ENCODE data around the gene CTNNBIP1.

GRCh38 chr1:9860887-9861286 is 49.2 kb downstream of the CTNNBIP1 start:
- TF ChIP-seq CTCF (IDR thresholded peaks at IDR 0.05 in 2 of 3, conservative IDR thresholded peaks at IDR 0.05 in 1 of 3; ENCODE audit: borderline replicate concordance in 1 of 3, insufficient read depth in 1 of 3, low read depth in 2 of 3, low read length in 2 of 3) (no peak), POLR2A (IDR thresholded peaks at IDR 0.05; ENCODE audit: borderline replicate concordance, extremely low read depth, insufficient read depth, insufficient read length) (no peak), ZFX (IDR thresholded peaks at IDR 0.05) (no peak), CEBPB (IDR thresholded peaks at IDR 0.05; ENCODE audit: low read depth) (no peak), JUND (IDR thresholded peaks at IDR 0.05) (no peak), POLR2AphosphoS5 (IDR thresholded peaks at IDR 0.05; ENCODE audit: low read depth, low read length) (no peak)

Measured in HCT116 (cell line).